ENCODE measurements around the gene MICU1. TPM values are rescaled to one million over a fixed set of nuclear protein-coding genes. Genes with fewer than 3 reads are reported as not detected.
"Not testable (repeated sequence)": the region's sequence is repeated elsewhere in the genome, so short reads cannot be mapped to it uniquely, and the experiment has no call there.

MICU1 gene
- total and polyA plus RNA-seq, 8 donors: 25.9 to 212 (median 42.4) TPM

GRCh38 chr10:72326665-72327603 lies 298.9 kb downstream of the MICU1 start:
- H3K9me3 ChIP-seq; intact Hi-C loops (cut with DNase I; ENCODE audit: low total_unique reads); H3K27me3 ChIP-seq; H3K36me3 ChIP-seq; DNase-seq; H3K4me3 ChIP-seq: not testable (repeated sequence)
- TF ChIP-seq POLR2AphosphoS5 (IDR thresholded peaks at IDR 0.05): peak in 1 of 3 donors; percentile 68
- Histone ChIP-seq H3K4me1 (peaks cover 71 to 96% (median 84%) of the 10 kb centered on the region in 4 donors), H3K27ac (peak overlapping the region; percentile 14 to 97 (median 95))
- WGBS, 5 donors: 80 to 86% (median 85%) methylated on average over 31 to 32 of the region's 32 CpGs

- DNase-seq: peak; percentile 69 to 90
- 53 to 66% (median 61%) methylated on average over 41 to 49 of the region's 49 CpGs for WGBS, 5 donors
- H3K4me3 ChIP-seq; intact Hi-C loops (cut with DNase I; ENCODE audit: low total_unique reads); H3K36me3 ChIP-seq; H3K27me3 ChIP-seq; H3K9me3 ChIP-seq: not testable (repeated sequence)
- Histone ChIP-seq H3K4me1 (peaks cover 69 to 96% (median 84%) of the 10 kb centered on the region in 4 donors), H3K27ac (peak overlapping the region; percentile 37 to 83 (median 63))
- TF ChIP-seq POLR2AphosphoS5 (IDR thresholded peaks at IDR 0.05): peak in 2 of 3 donors; percentile 22 to 53
Observed at GRCh38 chr10:72325243-72326175, 300.4 kb downstream of the MICU1 start.

GRCh38 chr10:72323771-72324191 lies 302.1 kb downstream of the MICU1 start:
- Histone ChIP-seq H3K27me3 (no peaks in the 10 kb centered on the region), H3K4me1 (peaks cover 69 to 96% (median 85%) of the 10 kb centered on the region in 4 donors), H3K9me3 (no peaks in the 10 kb centered on the region), H3K36me3 (no peaks in the 10 kb centered on the region), H3K27ac (peak overlapping the region in 3 of 5 donors; percentile 15 to 34 (median 23)), H3K4me3 (no peak overlapping the region)
- 44 to 62% (median 58%) methylated on average over 11 to 12 of the region's 12 CpGs for WGBS, 5 donors
- intact Hi-C loops (cut with DNase I; ENCODE audit: low total_unique reads): no loop called here
- no peak for DNase-seq
- no peak for TF ChIP-seq POLR2AphosphoS5 (IDR thresholded peaks at IDR 0.05)
- TF ChIP-seq POLR2A (IDR thresholded peaks at IDR 0.05): no peak
- no peak for TF ChIP-seq EP300 (IDR thresholded peaks at IDR 0.05)
- TF ChIP-seq CTCF (IDR thresholded peaks at IDR 0.05): no peak

GRCh38 chr10:72323108-72323749 lies 302.6 kb downstream of the MICU1 start:
- TF ChIP-seq EP300 (IDR thresholded peaks at IDR 0.05): no peak
- no peak for TF ChIP-seq POLR2A (IDR thresholded peaks at IDR 0.05)
- TF ChIP-seq CTCF (IDR thresholded peaks at IDR 0.05): no peak
- TF ChIP-seq POLR2AphosphoS5 (IDR thresholded peaks at IDR 0.05): no peak
- DNase-seq: peak in 1 of 2 donors; percentile 17
- no peaks in the 10 kb centered on the region for H3K27me3 ChIP-seq
- WGBS, 5 donors: 86 to 91% (median 91%) methylated on average over 7 to 10 of the region's 10 CpGs
- no peaks in the 10 kb centered on the region for H3K9me3 ChIP-seq
- no peaks in the 10 kb centered on the region for H3K36me3 ChIP-seq
- H3K4me1 ChIP-seq: peaks cover 66 to 96% (median 85%) of the 10 kb centered on the region in 4 donors
- H3K27ac ChIP-seq: peak overlapping the region in 3 of 5 donors; percentile 34 to 92 (median 91)
- intact Hi-C loops (cut with DNase I; ENCODE audit: low total_unique reads): no loop called here
- H3K4me3 ChIP-seq: no peak overlapping the region
